NCI-H1694 treated with DMSO at 0.1 percent for 48 hours (cell line): ENCODE data around the gene AOPEP.

Experiments used
- DNase-seq: peaks from one replicate; lab custom pipeline; 2025; lab: John Stamatoyannopoulos, UW

The AOPEP gene

DNA sequence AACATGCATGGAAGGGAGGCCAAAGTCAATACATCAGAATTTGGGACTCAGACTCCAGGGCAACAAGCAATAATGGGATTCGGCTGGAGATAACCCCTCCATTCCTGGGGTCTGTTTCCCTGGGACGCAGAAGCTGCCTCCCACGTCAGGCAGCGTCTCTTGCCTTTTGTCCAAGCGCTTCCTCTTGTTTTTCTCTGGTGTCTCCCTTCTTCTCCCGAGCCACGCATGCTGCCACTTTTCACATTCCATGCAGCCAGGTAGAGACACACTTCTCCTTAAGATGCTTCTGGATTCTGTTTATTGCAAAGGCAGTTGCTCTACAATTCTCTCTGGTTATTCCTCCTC, 267.3 kb downstream of the AOPEP start:
- no peak for DNase-seq

DNA sequence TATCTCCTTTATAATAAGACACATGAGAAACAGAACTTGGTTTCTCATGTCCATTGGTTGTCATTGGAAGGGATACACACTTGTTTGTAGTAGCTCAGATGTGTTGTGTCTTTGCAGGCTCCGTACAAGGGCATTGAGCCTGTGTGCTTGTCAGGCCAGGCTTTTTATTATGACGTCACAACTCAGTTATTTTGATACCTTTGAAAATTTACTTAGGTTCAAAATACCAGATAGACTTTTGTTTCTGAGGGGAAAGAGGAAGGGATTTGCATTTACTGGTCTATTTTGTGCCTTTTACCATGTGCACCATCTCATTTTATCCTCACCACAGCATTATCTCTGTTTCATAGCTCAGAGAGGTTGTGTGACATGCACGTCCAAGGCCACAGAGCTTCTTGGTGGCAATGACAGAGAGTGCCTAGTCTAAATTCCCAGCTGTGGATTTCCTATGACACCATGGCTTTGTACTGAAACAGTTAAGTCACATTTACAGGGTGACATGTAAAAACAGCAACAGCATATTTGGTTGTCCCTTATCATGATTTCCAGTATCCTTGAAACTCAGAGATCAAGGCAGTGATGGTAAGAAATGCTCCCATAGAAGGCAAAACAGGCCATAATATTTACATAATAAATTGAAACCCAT, 268.7 kb downstream of the AOPEP start:
- DNase-seq = no peak

- DNase-seq = no peak
Observed at GRCh38 chr9:94996641-94997040, 270.1 kb downstream of the AOPEP start.

DNA sequence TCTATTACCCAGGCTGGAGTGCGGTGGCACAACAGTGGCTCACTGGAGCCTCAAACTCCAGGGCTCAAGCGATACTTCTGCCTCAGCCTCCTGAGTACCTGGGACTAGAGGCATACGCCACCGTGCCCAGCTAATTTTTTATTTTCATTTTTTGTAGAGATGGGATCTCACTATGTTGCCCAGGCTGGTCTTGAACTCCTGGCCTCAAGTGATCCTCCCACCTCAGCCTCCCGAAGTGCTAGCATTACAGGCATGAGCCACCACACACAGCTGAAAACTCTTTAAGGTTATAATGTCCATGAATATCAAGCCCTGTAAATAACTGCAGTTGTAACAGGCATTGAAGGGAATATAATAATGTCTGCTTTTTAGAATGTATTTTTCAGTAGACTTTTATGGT, 271.2 kb downstream of the AOPEP start:
- DNase-seq = no peak

DNA sequence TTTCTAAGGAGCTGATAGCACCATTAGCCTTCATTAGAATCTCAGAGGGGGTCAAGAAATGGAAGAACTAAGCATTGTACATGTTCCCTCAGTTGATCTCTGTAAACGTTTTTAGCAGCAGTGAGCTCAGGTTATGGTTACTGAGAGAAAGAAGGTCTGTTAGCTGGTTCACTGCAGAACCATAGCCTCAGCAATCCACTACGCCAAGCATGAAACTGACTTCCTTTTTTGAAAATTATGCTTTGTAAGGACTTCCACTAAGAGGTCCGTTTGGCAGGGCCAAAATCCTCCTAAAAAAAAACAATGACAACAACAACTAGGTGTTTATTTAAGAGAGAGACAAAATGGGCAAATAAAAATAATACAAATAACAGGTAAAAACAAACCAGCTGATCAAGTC, 273.3 kb downstream of the AOPEP start:
- DNase-seq = no peak

DNA sequence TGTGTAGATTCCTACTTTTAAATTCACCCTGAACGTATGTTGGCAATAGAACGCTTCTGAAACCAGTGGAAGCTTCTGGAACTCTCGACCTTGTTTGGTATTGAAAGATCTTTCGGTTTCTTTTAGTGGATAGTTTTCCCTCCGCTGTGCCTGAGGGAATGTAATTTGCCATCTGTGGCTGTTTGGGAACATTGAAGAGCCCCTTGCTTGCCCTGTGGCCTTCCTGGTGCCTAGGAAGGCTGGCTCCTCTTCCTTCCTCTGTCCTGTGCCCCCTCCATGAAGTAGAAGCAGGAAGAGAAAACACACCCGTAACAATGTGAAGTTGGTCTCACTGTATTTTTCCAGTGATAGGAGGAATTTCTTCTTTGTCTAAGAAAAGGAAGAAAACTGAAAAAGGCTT, 274.3 kb downstream of the AOPEP start:
- no peak for DNase-seq

DNA sequence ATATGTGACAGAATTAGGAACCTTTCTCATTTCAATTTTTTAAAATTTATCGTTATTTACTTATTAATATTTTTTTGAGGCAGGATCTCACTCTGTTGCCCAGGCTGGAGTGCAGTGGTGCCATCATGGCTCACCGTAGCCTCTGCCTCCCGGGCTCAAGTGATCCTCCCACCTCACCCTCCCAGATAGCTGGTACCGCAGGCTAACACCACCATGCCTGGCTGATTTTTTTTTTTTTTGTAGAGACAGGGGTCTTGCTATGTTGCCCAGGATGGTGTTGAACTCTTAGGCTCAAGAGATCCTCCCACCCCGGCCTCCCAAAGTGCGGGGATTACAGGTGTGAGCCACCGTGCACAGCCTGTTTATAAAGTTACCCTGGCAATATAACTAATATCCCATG, 275.2 kb downstream of the AOPEP start:
- no peak for DNase-seq

DNA sequence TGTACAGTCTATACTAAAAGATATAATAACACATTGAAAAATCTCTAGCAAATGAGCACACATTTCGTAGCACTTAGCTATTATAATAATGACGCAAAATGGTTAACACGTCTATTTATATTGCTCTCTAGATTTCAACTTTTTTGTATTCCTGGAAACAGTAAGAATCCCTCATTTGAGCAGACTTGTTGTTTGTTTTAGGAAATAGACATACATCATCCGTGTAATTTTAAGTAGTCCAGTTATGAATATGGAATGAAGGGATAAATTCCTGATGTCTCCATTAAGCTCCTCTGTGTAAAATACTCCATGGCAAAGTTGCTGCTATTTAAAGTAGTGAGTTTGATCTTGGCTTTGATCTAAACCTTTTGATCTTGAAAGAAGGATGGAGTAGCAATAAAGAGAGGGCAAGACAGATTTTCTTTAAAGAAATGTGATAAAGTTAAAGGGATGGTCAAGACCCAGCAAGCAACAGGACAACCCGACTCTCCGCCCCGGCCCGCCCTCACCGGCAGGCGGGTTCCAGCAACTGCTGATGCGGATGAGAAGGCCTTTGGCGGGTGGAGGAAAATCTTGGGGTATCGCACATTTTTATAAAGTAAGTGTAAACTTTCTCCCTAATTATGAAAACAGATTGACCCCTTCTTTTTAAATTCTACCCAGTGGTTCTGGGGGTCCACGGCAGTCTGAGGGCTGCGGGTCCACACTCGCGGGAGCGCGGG, 277.4 kb downstream of the AOPEP start:
- DNase-seq = no peak

GRCh38 chr9:95004411-95005277, 278.1 kb downstream of the AOPEP start:
- no peak for DNase-seq

DNA sequence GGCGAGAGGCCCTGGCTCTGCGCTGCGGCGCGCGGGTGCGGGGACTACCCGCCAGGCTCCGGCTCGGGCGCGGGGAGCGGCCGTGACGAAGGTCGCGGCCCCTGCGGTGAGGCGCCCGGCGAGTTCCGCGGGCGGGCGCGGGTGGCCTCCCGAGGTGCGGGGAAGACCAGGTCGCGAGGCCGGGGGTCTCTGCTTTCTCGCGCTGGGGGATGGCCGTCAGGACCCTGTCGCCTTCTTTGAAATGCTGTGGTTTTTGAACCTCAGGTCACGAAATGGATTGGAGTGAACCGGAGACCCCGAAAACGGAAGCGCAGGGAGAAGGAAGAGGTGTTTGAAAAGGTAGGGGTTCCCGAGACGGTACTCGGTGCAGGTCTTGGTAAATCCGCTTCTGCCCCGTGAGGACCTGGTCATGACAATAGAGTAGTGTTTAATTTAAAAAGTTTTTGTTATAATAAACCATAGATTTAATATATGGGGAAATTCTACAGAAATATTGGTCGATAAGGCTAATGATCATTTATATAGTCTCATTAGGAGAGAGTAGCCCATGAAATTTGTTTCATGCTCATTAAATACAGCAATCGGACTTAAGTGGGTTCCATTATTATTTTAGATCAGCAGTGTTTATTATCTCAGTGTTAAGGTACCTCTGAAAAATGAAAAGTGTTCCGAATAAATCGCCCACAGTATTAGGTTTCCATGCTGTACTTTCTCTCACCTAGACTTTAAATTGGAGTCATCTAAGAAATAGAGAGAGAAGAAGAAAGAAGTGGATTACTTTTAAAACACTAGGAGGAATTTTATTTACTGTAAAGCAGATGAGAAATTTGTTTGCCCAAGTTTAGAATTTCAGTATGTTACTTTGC, 279.0 kb downstream of the AOPEP start:
- DNase-seq = no peak

DNA sequence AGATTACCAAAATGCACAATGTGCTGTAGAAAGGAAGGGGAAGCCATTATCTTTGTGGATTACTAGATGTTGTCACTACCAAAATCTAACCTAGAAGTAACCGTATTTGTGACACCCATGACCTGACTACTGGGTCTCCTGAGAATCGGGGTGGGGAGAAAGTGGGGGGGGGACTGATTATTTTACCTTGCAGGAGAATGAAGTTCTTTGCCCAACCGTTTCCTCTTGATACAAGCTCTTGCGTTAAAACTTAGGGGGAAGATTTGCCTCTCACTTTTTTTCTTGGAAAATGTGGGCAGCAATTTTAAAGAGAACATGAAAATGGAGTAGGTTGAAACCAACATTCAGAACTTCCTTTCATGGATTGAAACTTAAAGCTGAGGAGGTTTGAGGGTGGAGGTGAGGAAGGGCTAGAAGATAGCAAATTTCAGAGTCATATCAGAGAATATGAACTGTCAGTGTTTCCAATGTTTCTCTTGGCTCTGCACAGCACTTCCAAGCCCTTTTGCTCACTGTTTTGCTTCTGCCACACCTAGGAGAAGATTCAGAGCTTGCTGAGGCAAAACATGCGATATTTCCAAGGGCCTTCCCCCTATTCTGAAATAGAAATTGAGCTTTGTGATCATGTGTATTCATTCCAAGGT, 280.8 kb downstream of the AOPEP start:
- DNase-seq = no peak

DNA sequence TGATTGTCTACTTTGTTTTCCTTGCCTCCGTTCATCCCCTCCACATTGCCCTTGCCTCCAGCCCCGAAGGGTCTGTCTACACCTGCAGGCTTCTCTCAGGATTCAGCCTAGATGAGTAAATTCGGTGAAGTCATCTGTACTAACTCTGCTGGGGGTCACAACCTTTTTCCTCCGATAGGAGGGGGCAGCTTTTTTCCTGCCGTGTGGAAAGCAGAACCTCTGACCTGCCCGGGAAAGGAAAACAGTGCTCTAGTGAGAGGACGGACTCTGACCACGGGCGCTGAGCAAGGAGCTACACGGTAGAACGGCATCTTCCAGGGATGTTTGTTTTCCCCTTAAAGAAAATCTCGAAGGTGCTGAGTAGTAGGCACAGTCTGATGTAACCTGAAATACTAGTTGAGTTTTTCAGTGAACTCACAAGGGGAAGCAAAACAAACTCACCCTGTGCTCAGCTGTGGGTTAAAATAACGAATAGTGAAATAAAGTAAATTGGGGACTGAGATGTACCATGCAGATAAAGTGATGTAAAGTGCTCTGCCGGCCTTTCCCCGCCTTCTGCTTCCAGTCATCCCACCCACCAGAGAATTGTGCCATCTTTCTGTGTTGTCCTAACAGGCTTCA, 281.8 kb downstream of the AOPEP start:
- DNase-seq = no peak

GRCh38 chr9:95009459-95009858, 283.0 kb downstream of the AOPEP start:
- no peak for DNase-seq

GRCh38 chr9:95010431-95010838, 283.9 kb downstream of the AOPEP start:
- DNase-seq = no peak

GRCh38 chr9:95012035-95012708, 285.7 kb downstream of the AOPEP start:
- no peak for DNase-seq

DNA sequence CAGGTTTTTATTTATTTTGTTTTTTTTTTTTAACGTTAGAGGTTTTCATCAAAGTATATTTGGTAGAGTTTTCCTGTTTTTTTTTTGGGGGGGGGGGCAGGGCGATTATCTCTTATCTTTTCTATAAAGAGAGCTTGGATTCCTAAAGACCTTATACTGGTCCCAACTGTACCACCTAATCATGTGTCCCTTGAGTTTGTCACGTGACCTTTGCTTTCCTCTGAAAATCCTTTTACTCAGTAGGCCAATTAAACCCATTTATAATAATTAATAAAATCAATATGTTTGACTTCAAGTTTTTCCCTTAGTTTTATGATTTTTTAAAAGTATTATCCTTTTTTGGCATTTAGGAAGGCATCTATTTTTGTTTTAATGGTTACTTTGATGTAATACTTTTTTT, 286.4 kb downstream of the AOPEP start:
- no peak for DNase-seq

DNA sequence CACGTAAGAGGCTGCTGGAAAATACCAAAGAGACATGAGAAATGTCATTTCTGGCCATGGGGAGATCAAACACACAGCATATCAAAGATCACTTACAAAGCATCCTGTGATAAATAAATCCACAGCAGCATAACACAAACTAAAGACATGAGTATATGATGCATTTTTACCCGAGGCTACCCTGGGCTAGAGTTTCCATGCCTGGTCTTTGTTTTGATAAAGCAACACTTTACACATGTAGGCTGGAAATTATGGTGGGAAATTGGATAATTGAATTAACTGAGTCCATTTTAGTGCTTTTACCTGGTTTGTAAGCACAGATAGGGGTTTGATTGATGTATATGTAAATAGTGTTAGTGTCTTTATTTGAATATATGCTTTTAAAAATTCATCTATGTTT, 288.4 kb downstream of the AOPEP start:
- no peak for DNase-seq

DNA sequence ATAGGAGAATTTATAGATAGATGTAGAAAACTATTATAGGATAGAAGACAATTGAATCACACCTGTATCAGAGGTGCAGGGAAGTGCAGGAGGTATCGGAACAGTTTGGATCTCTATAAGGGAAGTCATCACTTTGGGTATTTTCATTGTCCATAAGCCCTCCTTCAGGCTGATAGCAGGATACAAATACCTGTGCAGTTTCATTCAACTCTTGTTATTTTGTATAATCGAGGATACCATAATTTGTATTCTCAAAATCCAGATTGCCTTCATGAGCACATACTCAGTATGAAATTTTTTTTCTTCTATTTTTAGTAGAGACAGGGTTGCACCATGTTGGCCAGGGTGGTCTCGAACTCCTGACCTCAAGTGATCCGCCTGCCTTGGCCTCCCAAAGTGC, 289.1 kb downstream of the AOPEP start:
- no peak for DNase-seq

DNA sequence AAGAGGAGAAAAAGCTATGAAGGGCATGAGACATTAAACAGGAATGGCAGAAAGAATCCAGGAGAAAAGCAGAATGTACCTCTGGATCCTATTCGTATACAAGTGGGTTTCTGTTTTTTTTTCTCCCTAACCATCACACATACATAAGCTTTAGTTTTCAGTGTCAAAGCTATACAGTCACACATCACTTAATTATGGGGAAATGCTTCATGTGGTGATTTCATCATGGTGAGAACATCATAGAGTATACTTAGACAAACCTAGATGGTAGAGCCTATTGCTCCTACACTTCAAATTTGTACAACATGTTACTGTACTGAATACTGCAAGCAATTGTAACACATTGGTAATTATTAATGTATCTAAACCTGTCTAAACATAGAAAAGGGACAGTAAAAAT, 290.6 kb downstream of the AOPEP start:
- no peak for DNase-seq

DNA sequence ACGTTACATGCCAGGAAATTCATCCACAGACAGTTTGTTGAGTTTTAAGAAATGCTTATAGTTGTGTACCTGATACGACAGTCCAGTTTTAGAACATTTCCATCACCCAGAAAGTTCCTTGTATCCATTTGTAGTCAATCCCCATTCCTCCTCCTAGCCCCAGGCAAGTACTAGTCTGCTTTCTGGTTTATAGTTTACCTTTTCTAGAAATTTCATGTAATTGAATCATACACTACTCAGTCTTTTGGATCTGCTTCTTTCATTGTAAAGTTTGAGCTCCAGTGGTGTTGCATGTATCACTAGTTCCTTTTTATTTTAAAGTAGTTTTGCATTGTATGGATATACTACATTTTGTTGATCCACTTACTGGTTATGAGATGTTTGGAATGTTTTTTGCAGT, 291.2 kb downstream of the AOPEP start:
- DNase-seq = no peak
